Activated T-helper 1 cell treated with Interleukin-2 at 50 U/mL for 16 hours (primary cell): Measurements from ENCODE around the gene SLC22A23.

Source experiments
- DNase-seq: peaks from one replicate; pipeline ENCODE4 v3.0.0-alpha.2; 2020; ENCODE audit warnings: low read depth

SLC22A23 gene

GRCh38 chr6:3296078-3296477, 160.8 kb downstream of the SLC22A23 start:
- no peak for DNase-seq

GRCh38 chr6:3294921-3295871, 161.7 kb downstream of the SLC22A23 start:
- no peak for DNase-seq

GRCh38 chr6:3294396-3294795, 162.5 kb downstream of the SLC22A23 start:
- DNase-seq = no peak

GRCh38 chr6:3293271-3294155, 163.3 kb downstream of the SLC22A23 start:
- no peak for DNase-seq

- no peak for DNase-seq
These were observed 164.2 kb downstream of the SLC22A23 start for GRCh38 chr6:3292431-3293197.

GRCh38 chr6:3291987-3292386, 164.9 kb downstream of the SLC22A23 start:
- no peak for DNase-seq

GRCh38 chr6:3291346-3291745, 165.5 kb downstream of the SLC22A23 start:
- no peak for DNase-seq

GRCh38 chr6:3290931-3291211, 166.0 kb downstream of the SLC22A23 start:
- DNase-seq = no peak

- no peak for DNase-seq
These were observed 166.5 kb downstream of the SLC22A23 start for GRCh38 chr6:3290149-3290930.

GRCh38 chr6:3289664-3290055, 167.2 kb downstream of the SLC22A23 start:
- DNase-seq = no peak

GRCh38 chr6:3288711-3289663, 167.9 kb downstream of the SLC22A23 start:
- no peak for DNase-seq

- no peak for DNase-seq
These were observed 168.7 kb downstream of the SLC22A23 start for GRCh38 chr6:3287976-3288707.

GRCh38 chr6:3287308-3287707, 169.5 kb downstream of the SLC22A23 start:
- no peak for DNase-seq

GRCh38 chr6:3286641-3287171, 170.1 kb downstream of the SLC22A23 start:
- DNase-seq = no peak

GRCh38 chr6:3285732-3286131, 171.1 kb downstream of the SLC22A23 start:
- DNase-seq = no peak

- no peak for DNase-seq
These were observed 171.7 kb downstream of the SLC22A23 start for GRCh38 chr6:3285049-3285639.

- DNase-seq = no peak
These were observed 172.4 kb downstream of the SLC22A23 start for GRCh38 chr6:3284436-3284876.

GRCh38 chr6:3283641-3284435, 173.0 kb downstream of the SLC22A23 start:
- no peak for DNase-seq
